IMR-90 (cell line): ENCODE data around the gene ARGLU1. TPM values are rescaled to one million over a fixed set of nuclear protein-coding genes. Genes with fewer than 3 reads are reported as not detected.

Source experiments
- ATAC-seq: fragments of 200-7000 bp; cut with Tn5 transposase; 2 replicates; pipeline ENCODE4 v1.9.1; 2020; ENCODE audit warnings: low read depth, mild to moderate bottlenecking, moderate library complexity
- BruUV-seq: library from RNA; stranded (reverse); fragments of 400-500 nt; replicated peaks from 2 replicates; lab custom pipeline; 2021; lab: Mats Ljungman, UMichigan
- CTCF ChIA-PET: fragments of 300-600 bp; formaldehyde crosslinking; extraction: SDS; loops from one replicate; lab custom pipeline; 2021; ENCODE audit warnings: antibody characterized with exemption; lab: Yijun Ruan, JAX
- POLR2A ChIA-PET: fragments of 300-600 bp; sonication (Branson Sonifier 250); formaldehyde crosslinking; loops from one replicate; lab custom pipeline; 2022; ENCODE audit warnings: antibody characterized with exemption; ENCODE audit not compliant: unreplicated experiment; lab: Charles Lee
- DNase-seq: peaks from one replicate; pipeline ENCODE4 v3.0.0; 2013
- H2AFZ ChIP-seq: replicated peaks from 2 replicates; pipeline ENCODE3; 2013; ENCODE audit warnings: low read length, mild to moderate bottlenecking; ENCODE audit not compliant: poor library complexity
- H2AK5ac ChIP-seq: 2 replicates; pipeline ENCODE4 v1.6.1; 2013; ENCODE audit warnings: low read depth, low read length, inconsistent platforms
- H2AK9ac ChIP-seq: replicated peaks from 2 replicates; pipeline ENCODE3; 2013; ENCODE audit warnings: mild to moderate bottlenecking, low read depth, low read length, moderate library complexity; ENCODE audit not compliant: poor library complexity
- H2BK120ac ChIP-seq: 2 replicates; pipeline ENCODE4 v1.6.1; 2013; ENCODE audit warnings: low read depth, low read length, inconsistent platforms
- H2BK15ac ChIP-seq: 3 replicates; pipeline ENCODE4 v1.6.1; 2013; ENCODE audit warnings: low read depth, low read length, inconsistent platforms
- H2BK20ac ChIP-seq: 2 replicates; pipeline ENCODE4 v1.6.1; 2013; ENCODE audit warnings: low read depth, mild to moderate bottlenecking, inconsistent platforms, low read length, moderate library complexity
- H2BK5ac ChIP-seq: 2 replicates; pipeline ENCODE4 v1.6.1; 2013; ENCODE audit warnings: mild to moderate bottlenecking, low read depth, low read length, inconsistent platforms; ENCODE audit not compliant: poor library complexity, severe bottlenecking
- H3K14ac ChIP-seq: replicated peaks from 2 replicates; pipeline ENCODE4 v1.6.1; 2013; ENCODE audit warnings: low read depth, low read length, inconsistent platforms
- H3K18ac ChIP-seq: 2 replicates; pipeline ENCODE4 v1.6.1; 2013; ENCODE audit warnings: low read depth, low read length, control low read depth
- H3K23ac ChIP-seq: 2 replicates; pipeline ENCODE4 v1.6.1; 2013; ENCODE audit warnings: low read depth, low read length, inconsistent platforms
- H3K27ac ChIP-seq: 2 replicates; pipeline ENCODE4 v1.5.1; 2013; ENCODE audit warnings: mild to moderate bottlenecking, control low read depth, low read length; ENCODE audit not compliant: insufficient read depth
- H3K27me3 ChIP-seq: 2 replicates; pipeline ENCODE4 v1.6.1; 2013; ENCODE audit warnings: low read length; ENCODE audit not compliant: control insufficient read depth, insufficient read depth
- H3K36me3 ChIP-seq: 2 replicates; pipeline ENCODE4 v1.6.1; 2013; ENCODE audit warnings: low read length, mixed read lengths; ENCODE audit not compliant: control insufficient read depth, insufficient read depth
- H3K4ac ChIP-seq: 2 replicates; pipeline ENCODE4 v1.6.1; 2013; ENCODE audit warnings: low read depth, low read length, inconsistent platforms
- H3K4me1 ChIP-seq: 2 replicates; pipeline ENCODE4 v1.6.1; 2013; ENCODE audit warnings: low read length, mixed read lengths; ENCODE audit not compliant: control insufficient read depth, insufficient read depth
- H3K4me2 ChIP-seq: 2 replicates; pipeline ENCODE4 v1.6.1; 2013; ENCODE audit warnings: low read depth, mild to moderate bottlenecking, control low read depth, low read length, moderate library complexity
- H3K4me3 ChIP-seq: 2 replicates; pipeline ENCODE4 v1.5.1; 2013; ENCODE audit warnings: low read depth, mild to moderate bottlenecking, control low read depth, low read length, moderate library complexity; ENCODE audit not compliant: insufficient read depth
- H3K56ac ChIP-seq: 2 replicates; pipeline ENCODE4 v1.6.1; 2013; ENCODE audit warnings: low read length, inconsistent platforms; ENCODE audit not compliant: insufficient read depth; ENCODE audit errors: extremely low read depth
- H3K79me1 ChIP-seq, 2 experiments: 2 replicates each; pipeline ENCODE4 v1.6.1; 2013; ENCODE audit warnings: low read length in 2 of 2, inconsistent platforms in 1 of 2, low read depth in 1 of 2
- H3K9ac ChIP-seq: 2 replicates; pipeline ENCODE4 v1.6.1; 2013; ENCODE audit warnings: low read depth, low read length, control low read depth
- H3K9me1 ChIP-seq: 2 replicates; pipeline ENCODE4 v1.6.1; 2013; ENCODE audit warnings: low read length, inconsistent platforms; ENCODE audit not compliant: insufficient read depth
- H3K9me3 ChIP-seq: 2 replicates; pipeline ENCODE4 v1.6.1; 2013; ENCODE audit warnings: low read length; ENCODE audit not compliant: control insufficient read depth, insufficient read depth
- H4K20me1 ChIP-seq: 2 replicates; pipeline ENCODE4 v1.6.1; 2013; ENCODE audit warnings: low read length, inconsistent platforms; ENCODE audit not compliant: insufficient read depth
- H4K5ac ChIP-seq: 2 replicates; pipeline ENCODE4 v1.6.1; 2013; ENCODE audit warnings: mild to moderate bottlenecking, low read depth, low read length, control low read depth
- H4K8ac ChIP-seq, 2 experiments: 2 replicates each; pipeline ENCODE4 v1.6.1; 2013; ENCODE audit warnings: low read depth in 2 of 2, low read length in 2 of 2, control low read depth in 1 of 2, inconsistent platforms in 1 of 2
- H4K91ac ChIP-seq: 2 replicates; pipeline ENCODE4 v1.6.1; 2013; ENCODE audit warnings: low read depth, low read length, inconsistent platforms; ENCODE audit not compliant: insufficient read depth
- BHLHE40 ChIP-seq: fragments of 150-350 bp; IDR thresholded peaks from 2 replicates; pipeline ENCODE4 v1.6.1; 2016; ENCODE audit warnings: mild to moderate bottlenecking, low read depth, low read length
- CEBPB ChIP-seq: IDR thresholded peaks from 2 replicates; pipeline ENCODE4 v1.6.1; 2012; ENCODE audit warnings: low read depth, low read length, improper control_type of control experiment
- CHD1 ChIP-seq: IDR thresholded peaks from 2 replicates; pipeline ENCODE4 v1.6.1; 2012; ENCODE audit warnings: low read depth, low read length, improper control_type of control experiment
- FOS ChIP-seq: fragments of 150-350 bp; IDR thresholded peaks from 2 replicates; pipeline ENCODE4 v1.6.1; 2016; ENCODE audit warnings: low read depth, low read length
- MAFK ChIP-seq: IDR thresholded peaks from 2 replicates; pipeline ENCODE4 v1.6.1; 2012; ENCODE audit warnings: low read depth, low read length, improper control_type of control experiment
- MAZ ChIP-seq: IDR thresholded peaks from 2 replicates; pipeline ENCODE4 v1.6.1; 2012; ENCODE audit warnings: low read depth, mild to moderate bottlenecking, low read length, improper control_type of control experiment, moderate library complexity, borderline replicate concordance
- MXI1 ChIP-seq: IDR thresholded peaks from 2 replicates; pipeline ENCODE4 v1.6.1; 2012; ENCODE audit warnings: low read depth, mild to moderate bottlenecking, low read length, moderate library complexity, borderline replicate concordance
- NFE2L2 ChIP-seq: fragments of 150-350 bp; IDR thresholded peaks from 2 replicates; pipeline ENCODE4 v1.6.1; 2016; ENCODE audit warnings: low read depth, mild to moderate bottlenecking, low read length
- POLR2A ChIP-seq: IDR thresholded peaks from 2 replicates; pipeline ENCODE4 v1.6.1; 2012; ENCODE audit warnings: mild to moderate bottlenecking, low read depth, low read length
- RAD21 ChIP-seq: IDR thresholded peaks from 2 replicates; pipeline ENCODE4 v1.6.1; 2012; ENCODE audit warnings: low read length, improper control_type of control experiment
- RCOR1 ChIP-seq: IDR thresholded peaks from 2 replicates; pipeline ENCODE4 v1.6.1; 2012; ENCODE audit warnings: mild to moderate bottlenecking, low read length, improper control_type of control experiment; ENCODE audit not compliant: insufficient replicate concordance
- RFX5 ChIP-seq: IDR thresholded peaks from 2 replicates; pipeline ENCODE4 v1.8.0; 2012; ENCODE audit warnings: low read depth, mild to moderate bottlenecking, low read length, moderate library complexity
- SMC3 ChIP-seq: fragments of 150-350 bp; IDR thresholded peaks from 2 replicates; pipeline ENCODE4 v1.6.1; 2016; ENCODE audit warnings: low read depth, mild to moderate bottlenecking, antibody characterized with exemption, low read length, moderate library complexity
- WGBS, 2 experiments: methylation state at CpG; one replicate each; pipeline versions ENCODE4 v1.1.5 to v1.1.7; 2013; ENCODE audit warnings: missing lambda C conversion rate in 2 of 2; ENCODE audit not compliant: insufficient read length in 1 of 2; ENCODE audit errors: extremely low coverage in 2 of 2; 5-methylcytosine and 5-hydroxymethylcytosine counted together
- dilution Hi-C: fragments of 300-500 bp; cut with HindIII; formaldehyde crosslinking; loops from one replicate; pipeline ENCODE4 v1.14.3; 2018; ENCODE audit warnings: low sequenced_read_pairs; ENCODE audit not compliant: unreplicated experiment
- in situ Hi-C: fragments of 300-500 bp; cut with MboI; formaldehyde crosslinking; loops from 3 replicates; pipeline ENCODE4 v1.14.3; 2019; ENCODE audit warnings: low sequenced_read_pairs, inconsistent platforms, mixed read lengths
- intact Hi-C: fragments of 100-400 bp; cut with micrococcal nuclease; formaldehyde crosslinking; loops from 2 replicates; pipeline ENCODE4 v1.10.0; 2022
- polyA plus RNA-seq, 3 experiments: library from polyadenylated mRNA; depleted of rRNA; stranded (reverse); fragments of >200 nt; gene quantifications; 2 replicates each; pipeline ENCODE4 v1.2.3, GENCODE V29; 2012; ENCODE audit warnings: low replicate concordance in 1 of 3
- total RNA-seq: library from RNA; depleted of rRNA; stranded (reverse); fragments of >200 nt; gene quantifications from 2 replicates; pipeline ENCODE4 v1.2.3, GENCODE V29; 2012
- TF ChIP-seq, protein P1 (sequence below): fragments of 150-350 bp; IDR thresholded peaks from 2 replicates; pipeline ENCODE4 v1.6.1; 2016; ENCODE audit warnings: low read depth, mild to moderate bottlenecking, low read length, moderate library complexity, borderline replicate concordance
- TF ChIP-seq, protein P2 (sequence below): fragments of 150-350 bp; IDR thresholded peaks from 2 replicates; pipeline ENCODE4 v1.6.1; 2017; ENCODE audit warnings: mild to moderate bottlenecking, antibody characterized with exemption, low read length, low read depth
- TF ChIP-seq, protein P3 (sequence below): conservative IDR thresholded peaks from 2 replicates; pipeline ENCODE4 v1.5.1; 2012; ENCODE audit warnings: mild to moderate bottlenecking, low read depth, low read length, improper control_type of control experiment

The ARGLU1 gene
- total and polyA plus RNA-seq, 2 of the 4 experiments (the other 2 are of a cell fraction): 11.1 to 51.4 TPM

DNA sequence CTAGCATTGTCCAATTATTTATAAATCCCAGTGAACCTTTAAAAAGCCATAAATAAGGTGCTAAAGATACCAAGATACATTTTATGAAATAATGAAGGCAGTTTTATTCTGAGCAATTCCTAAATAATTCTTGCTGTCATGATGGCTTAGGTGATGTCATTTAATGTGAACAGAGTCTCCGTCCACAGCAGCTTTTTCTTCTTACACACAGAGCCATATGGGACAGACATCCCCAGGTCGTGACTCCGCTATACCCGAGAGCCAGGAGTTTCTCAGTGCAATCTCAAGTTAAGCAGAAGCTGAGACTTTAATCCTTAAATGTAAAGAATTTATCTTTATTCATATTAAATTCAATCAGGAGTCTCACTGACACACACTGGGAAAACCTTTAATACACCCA, 62.2 kb downstream of the ARGLU1 start:
- H3K14ac ChIP-seq: no peak overlapping the region
- H3K4me3 ChIP-seq: no peak overlapping the region
- no peak for DNase-seq
- H3K9ac ChIP-seq: no peak overlapping the region
- H2AK5ac ChIP-seq: no peak overlapping the region
- no peak overlapping the region for H4K91ac ChIP-seq
- no peak overlapping the region for H2BK120ac ChIP-seq
- no peaks in the 10 kb centered on the region for H3K9me1 ChIP-seq
- H2AFZ ChIP-seq: no peak overlapping the region
- H3K4ac ChIP-seq: no peak overlapping the region
- no peak overlapping the region for H3K23ac ChIP-seq
- BruUV-seq: no TSS peak
- no peaks in the 10 kb centered on the region for H4K20me1 ChIP-seq
- H3K56ac ChIP-seq: no peak overlapping the region
- peaks cover 3% of the 10 kb centered on the region; the same call in 1 of the 2 replicates for H3K4me1 ChIP-seq
- intact Hi-C loops: loop anchor here (5.0 kb wide), 1 partner anchor 348 kb away; no protein-coding TSS in a partner anchor
- no peaks in the 10 kb centered on the region for H3K9me3 ChIP-seq
- no peaks in the 10 kb centered on the region for H3K27me3 ChIP-seq
- H2BK5ac ChIP-seq: no peak overlapping the region
- no peak overlapping the region for H2BK15ac ChIP-seq
- WGBS, 2 experiments: no CpG with 5 or more reads among the region's 4 CpGs
- H3K18ac ChIP-seq: no peak overlapping the region
- no peak overlapping the region for H3K4me2 ChIP-seq
- no peak overlapping the region for H4K8ac ChIP-seq
- POLR2A ChIA-PET: no interaction called here
- H2BK20ac ChIP-seq: no peak overlapping the region
- H4K5ac ChIP-seq: no peak overlapping the region
- dilution Hi-C loops: no loop called here
- H3K36me3 ChIP-seq: no peaks in the 10 kb centered on the region
- in situ Hi-C loops: loop anchor here (25.0 kb wide), 1 partner anchor 418 kb away; no protein-coding TSS in a partner anchor
- no peak overlapping the region for H3K27ac ChIP-seq
- H2AK9ac ChIP-seq: no peak overlapping the region
- TF ChIP-seq MAZ (no peak), BHLHE40 (no peak), RAD21 (no peak), RCOR1 (no peak), NFE2L2 (no peak), SMC3 (no peak), CEBPB (no peak), POLR2A (no peak), MXI1 (no peak), RFX5 (no peak), MAFK (no peak), FOS (no peak), CHD1 (no peak)
- TF ChIP-seq, protein P1, sequence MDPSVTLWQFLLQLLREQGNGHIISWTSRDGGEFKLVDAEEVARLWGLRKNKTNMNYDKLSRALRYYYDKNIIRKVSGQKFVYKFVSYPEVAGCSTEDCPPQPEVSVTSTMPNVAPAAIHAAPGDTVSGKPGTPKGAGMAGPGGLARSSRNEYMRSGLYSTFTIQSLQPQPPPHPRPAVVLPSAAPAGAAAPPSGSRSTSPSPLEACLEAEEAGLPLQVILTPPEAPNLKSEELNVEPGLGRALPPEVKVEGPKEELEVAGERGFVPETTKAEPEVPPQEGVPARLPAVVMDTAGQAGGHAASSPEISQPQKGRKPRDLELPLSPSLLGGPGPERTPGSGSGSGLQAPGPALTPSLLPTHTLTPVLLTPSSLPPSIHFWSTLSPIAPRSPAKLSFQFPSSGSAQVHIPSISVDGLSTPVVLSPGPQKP: no peak
- TF ChIP-seq, protein P2, sequence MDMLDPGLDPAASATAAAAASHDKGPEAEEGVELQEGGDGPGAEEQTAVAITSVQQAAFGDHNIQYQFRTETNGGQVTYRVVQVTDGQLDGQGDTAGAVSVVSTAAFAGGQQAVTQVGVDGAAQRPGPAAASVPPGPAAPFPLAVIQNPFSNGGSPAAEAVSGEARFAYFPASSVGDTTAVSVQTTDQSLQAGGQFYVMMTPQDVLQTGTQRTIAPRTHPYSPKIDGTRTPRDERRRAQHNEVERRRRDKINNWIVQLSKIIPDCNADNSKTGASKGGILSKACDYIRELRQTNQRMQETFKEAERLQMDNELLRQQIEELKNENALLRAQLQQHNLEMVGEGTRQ: no peak
- TF ChIP-seq, protein P3, sequence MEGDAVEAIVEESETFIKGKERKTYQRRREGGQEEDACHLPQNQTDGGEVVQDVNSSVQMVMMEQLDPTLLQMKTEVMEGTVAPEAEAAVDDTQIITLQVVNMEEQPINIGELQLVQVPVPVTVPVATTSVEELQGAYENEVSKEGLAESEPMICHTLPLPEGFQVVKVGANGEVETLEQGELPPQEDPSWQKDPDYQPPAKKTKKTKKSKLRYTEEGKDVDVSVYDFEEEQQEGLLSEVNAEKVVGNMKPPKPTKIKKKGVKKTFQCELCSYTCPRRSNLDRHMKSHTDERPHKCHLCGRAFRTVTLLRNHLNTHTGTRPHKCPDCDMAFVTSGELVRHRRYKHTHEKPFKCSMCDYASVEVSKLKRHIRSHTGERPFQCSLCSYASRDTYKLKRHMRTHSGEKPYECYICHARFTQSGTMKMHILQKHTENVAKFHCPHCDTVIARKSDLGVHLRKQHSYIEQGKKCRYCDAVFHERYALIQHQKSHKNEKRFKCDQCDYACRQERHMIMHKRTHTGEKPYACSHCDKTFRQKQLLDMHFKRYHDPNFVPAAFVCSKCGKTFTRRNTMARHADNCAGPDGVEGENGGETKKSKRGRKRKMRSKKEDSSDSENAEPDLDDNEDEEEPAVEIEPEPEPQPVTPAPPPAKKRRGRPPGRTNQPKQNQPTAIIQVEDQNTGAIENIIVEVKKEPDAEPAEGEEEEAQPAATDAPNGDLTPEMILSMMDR: no peak
- CTCF ChIA-PET: no interaction called here
- peaks cover 10 to 17% of the 10 kb centered on the region in 2 experiments; a peak in 1 of 4 replicates for H3K79me1 ChIP-seq
- no peak for ATAC-seq
